HL-60 (cell line): ENCODE results near the gene DNAJB5.

Experiments
- GABPA ChIP-seq: IDR thresholded peaks from 2 replicates; pipeline ENCODE4 v1.6.1; 2012; ENCODE audit warnings: low read depth
- POLR2AphosphoS5 ChIP-seq: IDR thresholded peaks from 2 replicates; pipeline ENCODE4 v1.6.1; 2012; ENCODE audit warnings: low read depth
- SPI1 ChIP-seq: IDR thresholded peaks from 2 replicates; pipeline ENCODE4 v1.6.1; 2012; ENCODE audit warnings: low read depth, mild to moderate bottlenecking, borderline replicate concordance
- TF ChIP-seq, protein P1 (sequence below): IDR thresholded peaks from one replicate; pipeline ENCODE4 v1.5.1; 2011; ENCODE audit warnings: low read length, control low read depth, inconsistent platforms; ENCODE audit not compliant: insufficient read depth

DNA sequence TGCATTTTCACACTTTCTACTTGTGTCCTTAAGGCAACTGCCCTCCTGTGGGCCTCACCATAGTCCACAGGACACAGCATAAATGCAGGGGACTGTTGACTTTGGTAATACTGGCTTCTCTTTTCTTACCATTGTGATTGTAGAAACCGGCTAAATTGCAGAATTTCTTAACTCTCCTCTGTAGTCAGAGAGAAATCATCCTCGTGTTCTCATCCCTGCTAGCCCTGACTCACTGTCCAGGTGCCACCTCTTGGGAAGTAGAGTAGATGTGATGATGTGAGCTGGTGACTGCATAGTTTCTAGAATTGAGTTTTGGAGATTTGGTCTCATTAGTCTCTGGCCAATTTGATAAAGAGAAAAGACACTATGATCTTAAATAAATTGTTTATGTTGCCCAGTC, 26.0 kb upstream of the DNAJB5 start:
- TF ChIP-seq, protein P1, sequence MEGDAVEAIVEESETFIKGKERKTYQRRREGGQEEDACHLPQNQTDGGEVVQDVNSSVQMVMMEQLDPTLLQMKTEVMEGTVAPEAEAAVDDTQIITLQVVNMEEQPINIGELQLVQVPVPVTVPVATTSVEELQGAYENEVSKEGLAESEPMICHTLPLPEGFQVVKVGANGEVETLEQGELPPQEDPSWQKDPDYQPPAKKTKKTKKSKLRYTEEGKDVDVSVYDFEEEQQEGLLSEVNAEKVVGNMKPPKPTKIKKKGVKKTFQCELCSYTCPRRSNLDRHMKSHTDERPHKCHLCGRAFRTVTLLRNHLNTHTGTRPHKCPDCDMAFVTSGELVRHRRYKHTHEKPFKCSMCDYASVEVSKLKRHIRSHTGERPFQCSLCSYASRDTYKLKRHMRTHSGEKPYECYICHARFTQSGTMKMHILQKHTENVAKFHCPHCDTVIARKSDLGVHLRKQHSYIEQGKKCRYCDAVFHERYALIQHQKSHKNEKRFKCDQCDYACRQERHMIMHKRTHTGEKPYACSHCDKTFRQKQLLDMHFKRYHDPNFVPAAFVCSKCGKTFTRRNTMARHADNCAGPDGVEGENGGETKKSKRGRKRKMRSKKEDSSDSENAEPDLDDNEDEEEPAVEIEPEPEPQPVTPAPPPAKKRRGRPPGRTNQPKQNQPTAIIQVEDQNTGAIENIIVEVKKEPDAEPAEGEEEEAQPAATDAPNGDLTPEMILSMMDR = no peak
- TF ChIP-seq POLR2AphosphoS5 (no peak), SPI1 (no peak), GABPA (no peak)
